ENCODE results near the gene RIMS1.
"Not testable (repeated sequence)": the region's sequence is repeated elsewhere in the genome, so short reads cannot be mapped to it uniquely, and the experiment has no call there.

RIMS1 gene

DNA sequence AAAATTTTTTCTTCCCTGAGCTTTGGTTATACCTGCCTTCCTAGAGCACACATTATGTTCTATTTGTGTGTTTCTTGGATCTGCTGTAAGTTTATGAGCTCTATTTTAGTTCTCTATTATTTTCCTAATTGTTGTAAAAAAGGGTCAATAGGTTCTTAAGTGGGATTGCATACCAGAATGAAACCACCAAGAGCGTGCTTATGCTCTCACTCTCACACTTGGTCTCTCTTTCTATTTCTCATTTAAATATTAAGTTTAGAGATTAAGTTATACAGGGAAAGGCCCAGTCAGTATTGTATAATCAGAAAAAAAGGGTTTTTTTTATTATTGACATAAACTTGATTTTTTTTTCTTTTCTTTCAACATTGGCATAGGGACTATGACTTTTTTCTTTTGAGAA is 96.8 kb downstream of the RIMS1 start:
- no peak for DNase-seq (ENCODE audit: low read depth)

DNA sequence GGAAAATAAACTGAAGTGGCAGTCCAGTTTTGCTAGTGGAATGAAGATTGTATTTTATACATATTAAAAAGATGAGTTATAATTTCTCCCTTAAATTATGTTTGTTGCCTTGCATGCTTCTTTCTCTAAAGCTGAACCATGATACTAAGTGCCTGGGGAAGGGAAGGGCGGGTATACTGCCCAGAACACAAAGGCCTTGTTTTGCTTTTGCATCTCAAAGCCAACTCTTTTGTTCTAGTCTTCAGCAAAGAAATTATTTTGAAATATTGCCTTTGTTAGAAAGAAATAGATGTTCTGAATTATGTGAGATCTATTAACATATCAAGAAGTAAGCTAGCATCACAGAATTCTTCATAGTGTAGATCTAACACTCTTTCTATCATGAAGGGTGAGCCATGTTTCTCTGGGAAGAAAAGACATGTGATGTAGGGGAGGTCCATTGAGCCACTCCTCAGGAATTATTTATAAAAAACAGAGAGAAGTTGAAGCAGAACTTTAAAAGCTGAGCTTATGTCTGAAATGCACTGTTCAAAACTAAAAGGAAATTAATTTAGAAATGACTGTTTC is 108.4 kb downstream of the RIMS1 start:
- DNase-seq (ENCODE audit: low read depth), result no peak

DNA sequence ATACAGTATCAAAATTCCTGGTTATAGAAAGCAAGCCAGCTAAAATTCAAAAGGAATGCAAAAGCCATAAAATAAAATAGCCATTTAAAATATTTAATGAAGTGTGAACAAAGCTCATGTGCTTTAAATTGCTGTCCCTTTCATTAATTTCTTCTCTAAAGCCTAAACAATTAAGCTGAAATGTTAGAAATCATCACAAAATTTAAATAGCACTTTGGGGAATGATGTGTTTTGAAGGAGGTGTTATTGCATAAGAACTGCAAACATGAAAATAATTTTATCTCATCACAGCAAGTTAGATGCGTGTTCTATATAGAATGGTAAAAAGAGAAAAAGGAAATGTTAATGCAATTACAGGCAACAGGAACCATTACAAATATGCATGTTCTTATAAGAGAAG is 111.0 kb downstream of the RIMS1 start:
- DNase-seq (ENCODE audit: low read depth), result no peak

GRCh38 chr6:72002415-72002814 is 116.1 kb downstream of the RIMS1 start:
- DNase-seq (ENCODE audit: low read depth), result no peak

- DNase-seq (ENCODE audit: low read depth), result not testable (repeated sequence)
These were observed 120.2 kb downstream of the RIMS1 start for GRCh38 chr6:72006591-72006990.

- DNase-seq (ENCODE audit: low read depth), result no peak
These were observed 136.5 kb downstream of the RIMS1 start for GRCh38 chr6:72022830-72023229.

- no peak for DNase-seq (ENCODE audit: low read depth)
These were observed 145.1 kb downstream of the RIMS1 start for GRCh38 chr6:72031471-72031870.

DNA sequence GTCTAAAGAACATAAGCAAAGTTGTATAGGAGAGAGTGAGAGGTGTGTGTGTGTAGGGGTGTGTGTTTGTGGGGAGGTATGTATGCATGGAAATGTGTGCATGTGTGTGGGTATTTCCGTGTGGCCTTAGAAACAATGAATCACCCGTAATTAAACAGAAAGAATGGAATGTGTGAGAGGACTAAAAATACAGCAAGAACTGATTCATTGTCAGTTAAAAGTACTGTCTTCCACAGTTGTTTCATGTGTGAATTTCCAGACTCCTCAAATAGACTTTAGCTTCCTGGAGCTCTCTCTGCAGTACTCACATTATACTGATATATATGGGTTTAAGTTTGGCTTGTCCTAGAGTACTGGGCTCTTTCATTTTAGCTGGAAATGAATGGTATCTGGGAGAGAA is 145.7 kb downstream of the RIMS1 start:
- no peak for DNase-seq (ENCODE audit: low read depth)

DNA sequence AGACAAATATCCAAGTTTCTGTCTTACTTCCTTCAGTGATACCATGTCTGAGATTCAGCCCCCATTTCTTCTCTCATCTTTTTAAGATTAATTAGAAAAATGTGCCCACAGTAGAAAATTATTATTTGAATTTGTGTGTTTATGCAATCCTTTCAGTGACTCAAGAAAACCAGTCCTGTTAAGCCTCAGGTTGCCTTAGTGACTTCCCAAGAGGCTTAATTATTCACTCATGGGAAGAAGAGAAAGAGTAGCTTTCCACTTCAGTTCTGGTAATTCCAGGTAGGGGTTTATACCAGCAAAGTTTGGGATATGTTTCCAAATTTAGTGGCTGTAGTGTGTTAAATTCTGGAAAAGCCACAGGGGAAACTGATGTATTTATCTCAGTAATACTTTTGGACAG is 149.1 kb downstream of the RIMS1 start:
- DNase-seq (ENCODE audit: low read depth), result no peak

DNA sequence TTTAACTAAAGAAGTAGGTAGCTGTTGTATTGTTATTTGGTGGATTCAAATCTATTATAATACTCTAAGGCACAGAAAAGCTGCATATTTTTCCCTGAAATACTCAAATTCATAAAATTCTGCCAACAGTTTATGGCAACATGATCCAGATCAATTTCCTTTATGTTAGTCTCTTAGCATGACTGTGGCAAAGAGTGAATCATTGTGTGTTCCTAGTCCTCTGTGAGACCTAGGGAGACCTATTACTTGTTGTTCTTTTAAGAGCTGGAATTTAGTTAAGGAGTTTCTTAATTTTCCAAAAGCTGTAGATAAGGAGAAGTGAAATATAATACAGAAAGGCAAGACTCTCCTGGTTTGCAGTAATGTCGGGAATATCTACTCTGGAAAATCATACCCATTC is 149.6 kb downstream of the RIMS1 start:
- DNase-seq (ENCODE audit: low read depth), result no peak

DNA sequence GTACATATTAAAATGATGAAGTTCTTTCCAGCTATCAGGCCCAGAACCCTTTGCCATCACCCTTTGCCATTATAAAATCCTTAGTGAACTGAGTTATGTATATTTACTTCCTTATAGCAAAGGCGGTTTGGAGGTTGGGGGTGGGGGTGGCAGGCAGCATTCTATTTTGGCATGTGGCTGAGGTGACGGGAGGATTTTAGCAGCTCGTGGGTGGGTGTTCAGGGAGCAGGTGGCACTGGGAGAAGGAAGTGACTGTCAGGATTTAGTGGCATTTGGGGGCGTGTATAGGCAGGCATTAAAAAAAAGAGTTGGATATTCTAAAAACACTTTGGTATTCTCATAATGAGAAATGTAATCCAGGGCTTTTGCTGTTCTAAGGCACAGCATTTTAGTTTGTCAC is 150.7 kb downstream of the RIMS1 start:
- DNase-seq (ENCODE audit: low read depth), result no peak

GRCh38 chr6:72040111-72040510 is 153.8 kb downstream of the RIMS1 start:
- DNase-seq (ENCODE audit: low read depth), result no peak

DNA sequence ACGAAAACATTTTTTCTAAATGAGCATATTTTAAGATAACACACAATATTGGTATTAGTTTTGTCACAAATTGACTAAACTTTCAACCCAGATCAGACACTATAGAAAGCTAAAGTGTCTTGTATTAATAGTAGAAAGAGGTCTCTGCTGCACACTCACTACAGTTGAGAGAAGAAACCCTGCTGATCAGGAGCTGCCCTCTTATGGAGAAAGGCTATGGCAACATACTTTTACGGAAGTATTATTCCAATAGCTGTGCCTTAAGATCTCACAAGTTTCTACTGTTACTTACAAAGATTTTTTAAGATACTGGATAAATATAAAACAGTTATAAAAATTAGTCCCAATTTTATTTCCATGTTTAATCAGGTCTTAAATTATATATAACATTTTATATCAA is 155.7 kb downstream of the RIMS1 start:
- no peak for DNase-seq (ENCODE audit: low read depth)

GRCh38 chr6:72048080-72048479 is 161.7 kb downstream of the RIMS1 start:
- no peak for DNase-seq (ENCODE audit: low read depth)

DNA sequence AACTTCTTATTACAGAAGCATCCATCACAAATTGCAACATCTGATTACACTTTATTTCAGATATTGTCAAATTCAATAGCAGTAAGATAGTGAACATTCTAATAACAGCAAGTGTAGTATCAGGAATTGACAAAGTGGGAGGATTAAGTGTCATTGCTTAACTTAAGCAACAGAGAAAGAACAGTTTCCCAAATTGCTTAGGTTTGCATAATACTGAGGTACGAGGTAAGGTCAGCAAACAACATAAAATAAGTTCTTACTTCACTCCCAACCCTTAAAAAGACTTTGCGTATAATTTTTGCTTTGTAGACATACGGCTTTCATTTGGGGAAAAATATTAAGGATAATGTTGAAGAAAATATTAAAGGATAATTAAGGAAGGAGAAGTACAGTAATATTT is 163.0 kb downstream of the RIMS1 start:
- no peak for DNase-seq (ENCODE audit: low read depth)

GRCh38 chr6:72061286-72061685 is 174.9 kb downstream of the RIMS1 start:
- no peak for DNase-seq (ENCODE audit: low read depth)

- DNase-seq (ENCODE audit: low read depth), result no peak
These were observed 178.1 kb downstream of the RIMS1 start for GRCh38 chr6:72064399-72064975.

DNA sequence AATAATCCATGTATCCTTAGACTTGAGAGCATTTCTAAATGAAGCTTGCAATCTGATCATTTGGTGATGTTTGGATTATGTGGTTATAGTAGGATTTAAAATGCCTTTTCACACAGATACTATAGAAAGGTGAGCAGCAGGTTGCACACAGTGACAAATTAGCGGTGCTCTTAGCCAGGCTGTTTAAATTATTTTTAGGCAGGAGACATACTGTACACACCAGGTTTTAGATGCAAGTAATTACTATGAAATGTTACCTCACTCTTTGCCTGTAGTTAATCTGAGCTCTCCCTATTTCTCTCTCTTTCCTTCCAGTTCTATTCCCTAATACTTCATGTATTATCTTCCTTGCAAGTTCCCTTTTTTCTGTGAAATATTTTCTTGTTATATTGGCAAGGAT is 191.7 kb downstream of the RIMS1 start:
- no peak for DNase-seq (ENCODE audit: low read depth)

- no peak for DNase-seq (ENCODE audit: low read depth)
These were observed 194.1 kb downstream of the RIMS1 start for GRCh38 chr6:72080260-72080941.

DNA sequence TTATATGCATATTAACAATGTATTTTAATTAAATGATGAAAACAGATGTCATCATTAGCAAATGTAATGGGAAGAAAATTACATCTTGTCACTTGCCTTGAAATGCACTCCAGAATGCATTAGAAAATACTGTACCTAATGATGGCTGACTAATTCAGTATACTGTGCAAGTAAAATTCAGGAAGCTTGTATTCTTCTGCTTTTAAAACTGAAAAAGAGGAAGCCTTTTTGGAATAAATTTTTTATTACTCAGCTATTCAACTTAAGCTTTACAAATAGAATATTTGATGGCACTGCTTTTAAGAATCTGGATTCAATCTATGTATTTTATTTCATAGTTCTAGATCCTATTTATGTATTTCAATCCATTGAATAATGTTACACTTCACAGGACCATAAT is 195.5 kb downstream of the RIMS1 start:
- no peak for DNase-seq (ENCODE audit: low read depth)

GRCh38 chr6:72083976-72084375 is 197.6 kb downstream of the RIMS1 start:
- DNase-seq (ENCODE audit: low read depth), result no peak

GRCh38 chr6:72084992-72085569 is 198.7 kb downstream of the RIMS1 start:
- DNase-seq (ENCODE audit: low read depth), result peak; percentile 3

DNA sequence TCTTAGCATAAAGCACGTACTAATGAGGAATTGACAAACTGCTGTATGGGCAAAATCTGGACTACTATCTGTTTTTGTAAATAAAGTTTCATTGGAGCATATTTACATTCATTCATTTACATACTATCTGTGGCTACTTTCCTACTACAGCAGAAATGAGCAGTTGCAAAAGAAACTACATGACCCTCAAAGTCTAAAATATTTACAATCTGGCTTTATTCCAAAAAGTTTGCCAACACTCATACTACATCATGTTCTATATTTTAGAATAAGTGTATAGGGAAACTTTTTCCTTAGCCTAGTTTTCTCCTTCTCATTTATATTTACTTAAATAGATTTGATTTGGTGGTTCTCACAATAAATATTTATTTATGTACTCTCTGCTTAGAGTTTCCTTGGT is 208.2 kb downstream of the RIMS1 start:
- DNase-seq (ENCODE audit: low read depth), result no peak

- DNase-seq (ENCODE audit: low read depth), result no peak
These were observed 216.2 kb downstream of the RIMS1 start for GRCh38 chr6:72102561-72102960.
